ENCODE results near the gene DHCR7. TPM values are rescaled to one million over a fixed set of nuclear protein-coding genes. Genes with fewer than 3 reads are reported as not detected.

The DHCR7 gene
- total RNA-seq, 1 donor, result 58.3 TPM

GRCh38 chr11:71485063-71485399 lies 36.8 kb upstream of the DHCR7 start:
- no peak overlapping the region for H3K27ac ChIP-seq (ENCODE audit: low read depth, low read length)
- no peaks in the 10 kb centered on the region for H3K27me3 ChIP-seq (ENCODE audit: insufficient read depth, low read length)
- H3K36me3 ChIP-seq (ENCODE audit: insufficient read depth, low read length), result peaks cover 47% of the 10 kb centered on the region
- TF ChIP-seq CTCF (IDR thresholded peaks at IDR 0.05; ENCODE audit: extremely low read depth, low read depth, low read length), result no peak
- H2AFZ ChIP-seq (ENCODE audit: low read length), result no peak overlapping the region
- H3K4me2 ChIP-seq (ENCODE audit: insufficient read depth, low read length), result no peak overlapping the region
- H3K4me3 ChIP-seq (ENCODE audit: insufficient read depth, low read length), result no peak overlapping the region
- DNase-seq (ENCODE audit: insufficient read length, low spot score, missing footprints), result no peak
- no peaks in the 10 kb centered on the region for H3K79me2 ChIP-seq (ENCODE audit: insufficient read depth, low read length)
- H3K4me1 ChIP-seq (ENCODE audit: insufficient read depth, low read length), result no peaks in the 10 kb centered on the region
- peaks cover 3% of the 10 kb centered on the region for H4K20me1 ChIP-seq (ENCODE audit: insufficient read depth, low read length)
- no peaks in the 10 kb centered on the region for H3K9me3 ChIP-seq (ENCODE audit: low read depth, low read length)

GRCh38 chr11:71484248-71485062 lies 36.3 kb upstream of the DHCR7 start:
- peaks cover 53% of the 10 kb centered on the region for H3K36me3 ChIP-seq (ENCODE audit: insufficient read depth, low read length)
- DNase-seq (ENCODE audit: insufficient read length, low spot score, missing footprints), result no peak
- no peak overlapping the region for H3K4me3 ChIP-seq (ENCODE audit: insufficient read depth, low read length)
- H3K27ac ChIP-seq (ENCODE audit: low read depth, low read length), result no peak overlapping the region
- H3K4me2 ChIP-seq (ENCODE audit: insufficient read depth, low read length), result no peak overlapping the region
- H3K27me3 ChIP-seq (ENCODE audit: insufficient read depth, low read length), result no peaks in the 10 kb centered on the region
- TF ChIP-seq CTCF (IDR thresholded peaks at IDR 0.05; ENCODE audit: extremely low read depth, low read depth, low read length), result no peak
- H3K4me1 ChIP-seq (ENCODE audit: insufficient read depth, low read length), result no peaks in the 10 kb centered on the region
- H4K20me1 ChIP-seq (ENCODE audit: insufficient read depth, low read length), result peaks cover under 1% of the 10 kb centered on the region
- no peaks in the 10 kb centered on the region for H3K79me2 ChIP-seq (ENCODE audit: insufficient read depth, low read length)
- H2AFZ ChIP-seq (ENCODE audit: low read length), result no peak overlapping the region
- no peaks in the 10 kb centered on the region for H3K9me3 ChIP-seq (ENCODE audit: low read depth, low read length)

GRCh38 chr11:71483692-71484091 lies 35.5 kb upstream of the DHCR7 start:
- Histone ChIP-seq H3K4me2 (ENCODE audit: insufficient read depth, low read length) (no peak overlapping the region), H3K79me2 (ENCODE audit: insufficient read depth, low read length) (no peaks in the 10 kb centered on the region), H3K9me3 (ENCODE audit: low read depth, low read length) (no peaks in the 10 kb centered on the region), H3K4me3 (ENCODE audit: insufficient read depth, low read length) (no peak overlapping the region), H2AFZ (ENCODE audit: low read length) (no peak overlapping the region), H3K4me1 (ENCODE audit: insufficient read depth, low read length) (no peaks in the 10 kb centered on the region), H3K27ac (ENCODE audit: low read depth, low read length) (no peak overlapping the region), H3K36me3 (ENCODE audit: insufficient read depth, low read length) (peaks cover 53% of the 10 kb centered on the region), H4K20me1 (ENCODE audit: insufficient read depth, low read length) (no peaks in the 10 kb centered on the region), H3K27me3 (ENCODE audit: insufficient read depth, low read length) (no peaks in the 10 kb centered on the region)
- no peak for DNase-seq (ENCODE audit: insufficient read length, low spot score, missing footprints)
- no peak for TF ChIP-seq CTCF (IDR thresholded peaks at IDR 0.05; ENCODE audit: extremely low read depth, low read depth, low read length)

- H4K20me1 ChIP-seq (ENCODE audit: insufficient read depth, low read length), result no peaks in the 10 kb centered on the region
- no peak for TF ChIP-seq CTCF (IDR thresholded peaks at IDR 0.05; ENCODE audit: extremely low read depth, low read depth, low read length)
- H3K4me3 ChIP-seq (ENCODE audit: insufficient read depth, low read length), result no peak overlapping the region
- no peaks in the 10 kb centered on the region for H3K9me3 ChIP-seq (ENCODE audit: low read depth, low read length)
- no peak overlapping the region for H2AFZ ChIP-seq (ENCODE audit: low read length)
- H3K36me3 ChIP-seq (ENCODE audit: insufficient read depth, low read length), result peaks cover 54% of the 10 kb centered on the region
- H3K4me1 ChIP-seq (ENCODE audit: insufficient read depth, low read length), result no peaks in the 10 kb centered on the region
- no peaks in the 10 kb centered on the region for H3K79me2 ChIP-seq (ENCODE audit: insufficient read depth, low read length)
- H3K27me3 ChIP-seq (ENCODE audit: insufficient read depth, low read length), result no peaks in the 10 kb centered on the region
- no peak overlapping the region for H3K27ac ChIP-seq (ENCODE audit: low read depth, low read length)
- no peak overlapping the region for H3K4me2 ChIP-seq (ENCODE audit: insufficient read depth, low read length)
- no peak for DNase-seq (ENCODE audit: insufficient read length, low spot score, missing footprints)
These were observed 34.7 kb upstream of the DHCR7 start for GRCh38 chr11:71482746-71483364.
